BLaER1 treated with 17β-estradiol and CSF1 and Interleukin-3, amounts not matched to agents 10 nM and 100 nM (cell line): ENCODE data around the gene FARS2.

Experiments
- H3K27ac ChIP-seq, 11 experiments: shearing (Covaris generic); formaldehyde crosslinking; 2 replicates each; pipeline ENCODE4 v1.8.1; 2022
- H3K27me3 ChIP-seq, 11 experiments: shearing (Covaris generic); formaldehyde crosslinking; 2 replicates each; pipeline ENCODE4 v1.8.1; 2022
- H3K36me3 ChIP-seq, 11 experiments: shearing (Covaris generic); formaldehyde crosslinking; 2 replicates each; pipeline ENCODE4 v1.8.1; 2022
- H3K4me1 ChIP-seq, 10 experiments: shearing (Covaris generic); formaldehyde crosslinking; 2 replicates each; pipeline ENCODE4 v1.8.1; 2022
- H3K4me2 ChIP-seq, 11 experiments: shearing (Covaris generic); formaldehyde crosslinking; 2 replicates each; pipeline ENCODE4 v1.8.1; 2022
- H3K4me3 ChIP-seq, 10 experiments: shearing (Covaris generic); formaldehyde crosslinking; 2 replicates each; pipeline ENCODE4 v1.8.1; 2022
- H3K9ac ChIP-seq, 11 experiments: shearing (Covaris generic); formaldehyde crosslinking; 2 replicates each; pipeline ENCODE4 v1.8.1; 2022
- H3K9me3 ChIP-seq, 11 experiments: shearing (Covaris generic); formaldehyde crosslinking; replicated peaks in 1 of 11; 2 replicates each; pipeline ENCODE4 v1.8.1; 2022
- H4K20me1 ChIP-seq, 11 experiments: shearing (Covaris generic); formaldehyde crosslinking; 2 replicates each; pipeline ENCODE4 v1.8.1; 2022
- Cebpa-rat ChIP-seq, 11 experiments: shearing (Covaris generic); IDR thresholded peaks; 2 replicates each; pipeline ENCODE4 v1.8.1; 2022

The FARS2 gene

DNA sequence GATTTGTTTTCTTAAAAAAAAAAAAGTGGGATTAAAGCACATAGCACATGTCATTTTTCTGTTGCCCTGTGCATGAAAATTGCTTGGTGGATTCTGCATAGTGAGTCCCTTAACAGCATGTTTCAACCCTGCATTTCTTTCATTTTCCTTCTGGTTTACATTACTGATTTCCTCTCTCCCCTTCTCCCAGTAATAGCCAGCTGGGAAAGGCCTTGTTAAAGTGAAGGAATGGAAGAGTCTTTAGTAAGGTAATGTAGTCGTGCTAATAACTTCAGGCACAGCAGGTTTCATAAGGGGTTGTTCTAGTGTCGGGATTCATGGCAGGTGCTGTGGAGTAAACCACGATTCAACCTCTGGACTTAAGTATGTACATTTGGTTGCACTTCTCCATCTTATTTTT, 202.4 kb downstream of the FARS2 start:
- no peak overlapping the region for H3K4me2 ChIP-seq
- peaks cover 0 to 5% (median 0%) of the 10 kb centered on the region in 11 experiments; a peak in 1 of 22 replicates for H4K20me1 ChIP-seq
- no peaks in the 10 kb centered on the region for H3K4me1 ChIP-seq
- TF ChIP-seq Cebpa-rat (IDR thresholded peaks at IDR 0.05): no peak
- peaks cover 11 to 16% (median 14%) of the 10 kb centered on the region in 11 experiments; a peak in 20 of 22 replicates for H3K9me3 ChIP-seq
- H3K4me3 ChIP-seq: no peak overlapping the region
- no peak overlapping the region for H3K27ac ChIP-seq
- H3K27me3 ChIP-seq: no peaks in the 10 kb centered on the region
- H3K9ac ChIP-seq: no peak overlapping the region
- peaks cover 0 to 16% (median 10%) of the 10 kb centered on the region in 11 experiments; a peak in 6 of 22 replicates for H3K36me3 ChIP-seq

DNA sequence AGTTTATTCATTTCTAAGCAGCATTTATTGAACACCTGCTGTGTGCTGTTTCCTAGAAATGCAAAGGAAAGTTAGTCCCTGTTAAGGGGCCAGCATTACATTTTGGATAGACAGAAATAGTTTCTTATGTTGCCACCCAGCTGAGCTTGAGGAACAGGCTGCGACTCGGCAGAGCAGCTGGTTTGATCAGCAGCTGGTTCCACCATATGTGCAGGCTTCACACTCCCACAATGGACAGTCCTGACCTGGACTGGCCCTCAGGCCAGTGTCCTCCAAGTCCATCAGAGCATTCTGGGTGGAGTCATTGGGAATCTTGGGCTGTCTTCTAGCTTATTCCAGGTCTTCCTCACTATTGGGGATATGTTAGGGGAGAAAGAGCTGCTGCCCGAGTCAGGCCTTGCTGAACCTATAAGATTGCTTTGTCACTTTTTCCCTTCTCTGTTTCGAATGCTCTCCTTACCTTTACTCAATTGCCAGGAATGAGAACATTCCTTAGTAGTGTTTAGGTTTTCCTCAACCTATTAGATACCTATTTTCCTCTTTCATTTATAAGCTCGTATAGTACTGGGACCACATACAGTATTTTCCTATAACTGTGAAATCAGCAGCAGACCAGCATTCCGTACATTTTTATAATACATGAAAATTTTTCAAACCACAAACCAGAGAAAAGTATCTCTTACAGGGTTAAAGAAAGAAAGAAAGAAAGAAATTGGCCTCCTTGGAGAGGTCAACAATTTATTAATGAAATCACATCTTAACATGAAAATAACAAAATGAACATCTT, 203.0 kb downstream of the FARS2 start:
- Histone ChIP-seq H3K36me3 (peaks cover 0 to 16% (median 10%) of the 10 kb centered on the region in 11 experiments; a peak in 6 of 22 replicates), H3K4me3 (no peak overlapping the region), H3K4me2 (no peak overlapping the region), H3K27ac (no peak overlapping the region), H3K9me3 (peaks cover 11 to 16% (median 14%) of the 10 kb centered on the region in 11 experiments; a peak in 20 of 22 replicates), H3K27me3 (no peaks in the 10 kb centered on the region), H3K9ac (no peak overlapping the region), H3K4me1 (no peaks in the 10 kb centered on the region), H4K20me1 (peaks cover 0 to 5% (median 0%) of the 10 kb centered on the region in 11 experiments; a peak in 1 of 22 replicates)
- TF ChIP-seq Cebpa-rat (IDR thresholded peaks at IDR 0.05): no peak

DNA sequence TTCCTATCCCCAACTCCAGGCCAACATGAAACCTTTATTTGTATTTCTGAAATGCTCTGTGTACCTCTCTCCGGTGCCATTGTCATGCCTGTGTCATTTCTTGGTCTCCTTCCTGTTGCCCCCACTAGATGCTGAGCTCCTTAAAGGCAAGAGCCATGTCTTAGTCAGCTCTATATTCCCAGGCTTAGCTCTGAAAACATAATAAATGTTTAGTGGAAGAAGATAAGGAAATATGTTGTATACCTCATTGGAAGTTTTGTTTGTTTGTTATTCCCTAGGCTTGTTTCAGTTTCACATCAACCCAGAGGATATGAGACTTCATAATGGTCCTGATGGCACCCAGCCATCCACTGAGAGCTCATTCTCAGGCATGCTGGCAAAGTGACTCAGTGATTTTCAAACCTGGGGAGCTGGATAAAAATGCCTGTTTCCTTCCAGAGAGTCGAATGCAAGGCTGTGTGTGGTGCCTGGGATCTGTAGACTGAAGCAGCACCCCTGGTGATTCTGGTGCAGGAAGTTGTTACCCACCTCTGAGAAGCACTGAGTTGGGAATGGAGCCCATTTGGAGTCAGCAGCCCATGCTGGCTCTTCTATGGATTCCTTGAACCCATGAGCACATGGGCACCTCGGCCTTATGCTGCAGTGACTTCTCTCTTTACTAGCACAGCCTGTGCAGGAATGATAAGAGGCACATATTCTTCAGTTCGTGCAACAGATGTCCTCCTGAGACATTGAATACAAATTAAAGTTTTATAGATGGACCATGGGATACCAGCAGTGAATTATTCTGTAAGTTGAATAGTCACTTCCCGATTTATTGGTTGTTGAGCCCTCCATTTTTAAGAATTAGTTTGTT, 205.2 kb downstream of the FARS2 start:
- Histone ChIP-seq H3K27me3 (no peaks in the 10 kb centered on the region), H3K9me3 (peaks cover 3 to 6% (median 5%) of the 10 kb centered on the region in 11 experiments; a peak in 19 of 22 replicates), H3K9ac (no peak overlapping the region), H3K4me1 (peaks cover 0 to 8% (median 6%) of the 10 kb centered on the region in 10 experiments; a peak in 11 of 20 replicates), H3K4me2 (no peak overlapping the region), H3K27ac (no peak overlapping the region), H4K20me1 (peaks cover 0 to 5% (median 0%) of the 10 kb centered on the region in 11 experiments; a peak in 1 of 22 replicates), H3K36me3 (peaks cover 0 to 4% (median 2%) of the 10 kb centered on the region in 11 experiments; a peak in 5 of 22 replicates), H3K4me3 (no peak overlapping the region)
- no peak for TF ChIP-seq Cebpa-rat (IDR thresholded peaks at IDR 0.05)

DNA sequence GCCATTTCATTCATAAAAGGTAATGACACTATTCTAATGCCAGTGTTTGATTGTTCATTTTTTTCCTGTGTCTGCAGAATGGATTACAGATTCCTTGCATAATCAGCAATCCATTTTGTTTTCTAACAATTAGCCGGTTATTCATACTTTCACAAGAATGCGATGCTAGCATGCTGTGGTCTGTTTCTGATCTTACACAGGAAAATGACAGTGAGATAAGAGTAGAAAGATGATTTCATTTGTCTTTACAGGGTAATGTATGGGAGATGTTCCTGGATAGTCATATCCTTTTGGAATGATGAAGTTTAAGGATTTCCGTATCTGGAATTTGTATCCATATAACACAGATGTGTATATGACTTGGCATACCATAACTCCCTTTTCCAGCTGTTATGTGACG, 207.3 kb downstream of the FARS2 start:
- no peak overlapping the region for H3K4me2 ChIP-seq
- no peaks in the 10 kb centered on the region for H3K36me3 ChIP-seq
- H3K4me1 ChIP-seq: peaks cover 0 to 15% (median 11%) of the 10 kb centered on the region in 10 experiments; a peak in 11 of 20 replicates
- H3K9ac ChIP-seq: no peak overlapping the region
- H4K20me1 ChIP-seq: peaks cover 0 to 5% (median 0%) of the 10 kb centered on the region in 11 experiments; a peak in 1 of 22 replicates
- H3K27ac ChIP-seq: no peak overlapping the region
- TF ChIP-seq Cebpa-rat (IDR thresholded peaks at IDR 0.05): no peak
- no peak overlapping the region for H3K4me3 ChIP-seq
- H3K9me3 ChIP-seq: no peaks in the 10 kb centered on the region
- no peaks in the 10 kb centered on the region for H3K27me3 ChIP-seq

DNA sequence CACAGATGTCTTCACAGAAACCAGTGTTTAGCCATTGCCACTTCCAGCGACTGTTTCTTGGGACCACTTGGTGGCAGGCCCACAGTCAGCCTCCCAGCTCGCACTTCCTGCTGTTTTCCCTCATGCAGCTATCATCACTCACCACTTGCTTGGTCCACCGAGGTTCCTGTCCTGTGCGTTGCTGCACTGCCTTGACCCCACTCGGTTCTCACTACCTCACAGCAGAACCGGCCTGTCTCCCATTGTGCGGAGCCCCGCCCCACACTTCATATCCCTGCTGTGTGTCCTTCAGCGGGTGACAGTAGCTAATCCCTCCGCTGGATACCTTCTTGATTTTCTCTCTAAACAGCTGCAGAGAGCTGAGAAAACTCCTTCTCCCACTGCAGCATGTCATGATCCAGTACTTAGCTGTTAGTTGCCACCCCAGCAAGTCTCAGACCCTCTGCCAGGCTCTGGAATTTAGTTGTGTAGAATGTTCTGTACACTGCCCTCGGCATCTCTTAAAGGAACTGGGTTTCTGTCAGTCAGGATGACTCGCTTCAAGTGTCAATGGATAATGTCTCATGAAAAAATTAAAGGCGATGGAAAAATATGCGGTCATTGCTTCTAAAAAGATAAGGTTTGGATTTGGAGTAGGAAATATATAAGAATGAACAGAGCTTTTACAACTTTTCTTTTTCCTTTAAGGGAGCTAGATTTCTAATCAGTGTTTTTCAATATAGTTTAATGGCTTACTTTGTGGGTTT, 208.0 kb downstream of the FARS2 start:
- peaks cover 0 to 5% (median 0%) of the 10 kb centered on the region in 11 experiments; a peak in 1 of 22 replicates for H4K20me1 ChIP-seq
- no peak overlapping the region for H3K9ac ChIP-seq
- no peaks in the 10 kb centered on the region for H3K9me3 ChIP-seq
- H3K36me3 ChIP-seq: no peaks in the 10 kb centered on the region
- no peak for TF ChIP-seq Cebpa-rat (IDR thresholded peaks at IDR 0.05)
- H3K4me1 ChIP-seq: peaks cover 0 to 15% (median 11%) of the 10 kb centered on the region in 10 experiments; a peak in 11 of 20 replicates
- no peak overlapping the region for H3K4me2 ChIP-seq
- no peaks in the 10 kb centered on the region for H3K27me3 ChIP-seq
- no peak overlapping the region for H3K27ac ChIP-seq
- no peak overlapping the region for H3K4me3 ChIP-seq

DNA sequence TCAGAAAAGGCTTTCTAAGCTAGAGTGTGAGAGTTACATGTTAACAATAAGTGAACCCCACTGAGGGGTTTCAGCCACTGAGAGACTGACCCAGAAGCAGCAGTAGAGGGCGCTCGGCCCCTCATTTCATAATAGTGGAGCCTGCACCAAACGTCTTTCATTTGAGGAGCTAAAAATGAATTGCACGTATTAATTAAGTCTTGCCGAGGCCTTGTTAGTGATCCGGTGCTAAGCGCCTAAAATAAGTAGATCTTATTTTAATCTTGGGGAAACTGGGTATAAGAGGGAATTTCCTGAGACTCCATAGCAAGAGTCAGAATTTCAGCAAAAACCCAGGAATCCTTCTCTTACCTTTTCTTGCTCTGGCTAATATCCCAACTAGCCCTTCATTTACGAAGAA, 209.7 kb downstream of the FARS2 start:
- H3K36me3 ChIP-seq: no peaks in the 10 kb centered on the region
- 0 out of 22 replicates have a peak overlapping the region, but pooled peaks of 1 of the 11 experiments have one; percentile 11 for H3K27ac ChIP-seq

DNA sequence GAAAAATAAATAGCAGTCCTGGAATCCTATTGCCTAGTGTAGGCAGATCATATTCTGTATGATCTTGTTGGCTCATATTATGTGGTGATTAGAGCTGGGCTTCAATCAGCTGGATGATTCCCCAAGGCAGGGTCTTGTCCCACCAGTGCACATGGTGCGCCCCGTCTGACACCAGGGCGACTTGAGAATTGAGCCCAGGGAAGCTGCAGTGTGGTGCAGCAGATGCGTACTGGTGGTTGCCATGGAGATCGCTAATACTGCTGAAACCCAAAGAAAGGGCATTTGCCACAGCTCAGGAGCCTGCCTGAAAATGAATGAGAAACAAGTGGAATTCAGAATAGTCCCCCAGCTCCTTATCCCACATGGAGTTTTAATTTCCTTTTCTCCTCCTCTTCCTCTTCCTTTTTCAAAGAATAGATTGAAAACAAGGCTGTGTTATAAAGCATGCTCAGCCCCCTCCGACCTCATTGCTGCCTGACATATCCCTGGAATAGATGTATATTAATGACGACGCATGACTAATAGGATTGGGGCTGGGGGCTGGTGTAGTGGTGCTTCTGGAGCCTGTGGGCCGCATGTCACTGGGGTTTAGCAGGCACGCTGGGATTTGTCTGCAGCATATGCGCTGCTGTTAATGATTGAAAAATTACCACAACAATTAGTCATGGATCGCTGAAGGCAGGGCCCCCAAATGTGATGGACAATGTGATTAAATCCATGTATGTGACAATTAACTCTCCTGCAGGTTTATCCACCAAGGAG, 210.5 kb downstream of the FARS2 start:
- Histone ChIP-seq H3K27ac (0 out of 22 replicates have a peak overlapping the region, but pooled peaks of 1 of the 11 experiments have one; percentile 11), H3K27me3 (no peaks in the 10 kb centered on the region), H3K36me3 (no peaks in the 10 kb centered on the region), H3K4me1 (peaks cover 0 to 15% (median 11%) of the 10 kb centered on the region in 10 experiments; a peak in 11 of 20 replicates), H3K9ac (no peak overlapping the region), H3K4me3 (no peak overlapping the region), H3K4me2 (peak overlapping the region in 5 of 11 experiments; percentile 16 to 37 (median 35); a peak in 9 of 22 replicates), H4K20me1 (no peaks in the 10 kb centered on the region), H3K9me3 (no peaks in the 10 kb centered on the region)
- TF ChIP-seq Cebpa-rat (IDR thresholded peaks at IDR 0.05): no peak

More for the DNA sequence above, 209.7 kb downstream of the FARS2 start:
- Histone ChIP-seq H3K4me1 (peaks cover 0 to 15% (median 11%) of the 10 kb centered on the region in 10 experiments; a peak in 11 of 20 replicates), H3K4me2 (peak overlapping the region in 7 of 11 experiments; percentile 15 to 40 (median 35); a peak in 12 of 22 replicates), H3K9me3 (no peaks in the 10 kb centered on the region), H3K27me3 (no peaks in the 10 kb centered on the region), H3K4me3 (no peak overlapping the region), H3K9ac (peak overlapping the region in 1 of 11 experiments; percentile 16; a peak in 1 of 22 replicates), H4K20me1 (peaks cover 0 to 3% (median 0%) of the 10 kb centered on the region in 11 experiments; a peak in 1 of 22 replicates)
- no peak for TF ChIP-seq Cebpa-rat (IDR thresholded peaks at IDR 0.05)

DNA sequence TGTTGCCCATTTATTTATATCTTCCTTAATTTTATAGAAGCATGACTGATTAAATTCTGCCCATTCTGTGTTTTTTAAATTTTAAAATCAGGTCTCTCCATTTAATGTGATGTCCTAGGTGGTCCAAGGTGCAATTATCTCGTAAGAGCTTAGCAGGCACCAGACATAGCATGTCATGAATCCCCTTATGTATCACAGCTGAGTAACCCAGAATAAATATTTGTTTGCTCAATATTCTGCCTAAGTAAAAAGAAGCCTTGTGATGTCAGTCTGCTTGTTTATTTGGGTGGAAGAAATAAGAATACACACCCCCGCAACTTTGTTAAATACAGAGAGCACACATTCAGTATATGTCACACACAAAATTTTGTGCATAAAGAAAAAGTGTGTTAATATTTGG, 211.3 kb downstream of the FARS2 start:
- Histone ChIP-seq H3K4me1 (peaks cover 0 to 15% (median 11%) of the 10 kb centered on the region in 10 experiments; a peak in 11 of 20 replicates), H3K36me3 (no peaks in the 10 kb centered on the region), H3K9ac (no peak overlapping the region), H4K20me1 (no peaks in the 10 kb centered on the region), H3K4me2 (no peak overlapping the region), H3K27ac (no peak overlapping the region), H3K27me3 (no peaks in the 10 kb centered on the region), H3K4me3 (no peak overlapping the region), H3K9me3 (no peaks in the 10 kb centered on the region)
- TF ChIP-seq Cebpa-rat (IDR thresholded peaks at IDR 0.05): no peak
